Liver (tissue), 9 donors: Measurements from ENCODE around the gene ACYP2. TPM values are rescaled to one million over a fixed set of nuclear protein-coding genes. Genes with fewer than 3 reads are reported as not detected.

ENCODE experiments used
- DNase-seq: peaks from one replicate; pipeline ENCODE4 v3.0.0-alpha.2; 2017; ENCODE audit warnings: low spot score
- H3K27ac ChIP-seq, 2 donors: one replicate each; pipeline ENCODE4 v1.7.0; 2013; ENCODE audit warnings: inconsistent platforms in 2 of 2, low read length in 2 of 2, control low read depth in 1 of 2, low read depth in 1 of 2, mild to moderate bottlenecking in 1 of 2
- H3K27me3 ChIP-seq, 4 donors: one replicate each; pipeline versions ENCODE4 v1.6.1 to v1.7.0; 2013; ENCODE audit warnings: low read length in 3 of 4, inconsistent platforms in 1 of 4, mild to moderate bottlenecking in 1 of 4, moderate library complexity in 1 of 4; ENCODE audit not compliant: control insufficient read depth in 4 of 4, insufficient read depth in 4 of 4
- H3K36me3 ChIP-seq, 4 donors: one replicate each; pipeline versions ENCODE4 v1.6.1 to v1.7.0; 2013; ENCODE audit warnings: low read length in 3 of 4, mild to moderate bottlenecking in 3 of 4, low read depth in 1 of 4, moderate library complexity in 1 of 4; ENCODE audit not compliant: control insufficient read depth in 4 of 4, insufficient read depth in 3 of 4
- H3K4me1 ChIP-seq, 4 donors: one replicate each; pipeline versions ENCODE4 v1.6.1 to v1.7.0; 2013; ENCODE audit warnings: low read length in 3 of 4, mild to moderate bottlenecking in 3 of 4, moderate library complexity in 1 of 4; ENCODE audit not compliant: control insufficient read depth in 4 of 4, insufficient read depth in 4 of 4
- H3K4me3 ChIP-seq, 3 donors: one replicate each; pipeline versions ENCODE4 v1.6.1 to v1.7.0; 2013; ENCODE audit warnings: low read length in 3 of 3, control low read depth in 1 of 3, low read depth in 1 of 3, mild to moderate bottlenecking in 1 of 3
- H3K9ac ChIP-seq, 2 donors: one replicate each; pipeline ENCODE4 v1.7.0; 2013; ENCODE audit warnings: low read length in 2 of 2, mild to moderate bottlenecking in 2 of 2, moderate library complexity in 2 of 2, control low read depth in 1 of 2, low read depth in 1 of 2
- H3K9me3 ChIP-seq, 4 donors: one replicate each; pipeline versions ENCODE4 v1.6.1 to v1.7.0; 2013; ENCODE audit warnings: low read length in 3 of 4; ENCODE audit not compliant: control insufficient read depth in 4 of 4
- ATF3 ChIP-seq: IDR thresholded peaks from 2 replicates; pipeline ENCODE4 v1.6.1; 2016; ENCODE audit warnings: antibody characterized with exemption
- EGR1 ChIP-seq, 2 donors: IDR thresholded peaks; 2 replicates each; pipeline ENCODE4 v1.6.1; 2016 to 2018; ENCODE audit warnings: antibody characterized with exemption in 2 of 2, low read depth in 2 of 2
- FOXA1 ChIP-seq: IDR thresholded peaks from 2 replicates; pipeline ENCODE4 v1.6.1; 2016; ENCODE audit warnings: antibody characterized with exemption
- FOXA2 ChIP-seq: IDR thresholded peaks from 2 replicates; pipeline ENCODE4 v1.6.1; 2016; ENCODE audit warnings: antibody characterized with exemption
- GABPA ChIP-seq, 2 donors: IDR thresholded peaks in 1 of 2; conservative IDR thresholded peaks in 1 of 2; 2 replicates each; pipeline ENCODE4 v1.6.1; 2016; ENCODE audit warnings: antibody characterized with exemption in 2 of 2, mild to moderate bottlenecking in 1 of 2, moderate library complexity in 1 of 2
- HNF4A ChIP-seq, 2 donors: conservative IDR thresholded peaks; 2 replicates each; pipeline ENCODE4 v1.6.1; 2016; ENCODE audit warnings: antibody characterized with exemption in 2 of 2, mild to moderate bottlenecking in 2 of 2
- HNF4G ChIP-seq: IDR thresholded peaks from 2 replicates; pipeline ENCODE4 v1.6.1; 2016; ENCODE audit warnings: antibody characterized with exemption
- JUND ChIP-seq, 2 donors: IDR thresholded peaks; 2 replicates each; pipeline ENCODE4 v1.6.1; 2016; ENCODE audit warnings: antibody characterized with exemption in 2 of 2
- MAX ChIP-seq: IDR thresholded peaks from 2 replicates; pipeline ENCODE4 v1.6.1; 2016; ENCODE audit warnings: antibody characterized with exemption
- NR2F2 ChIP-seq: IDR thresholded peaks from 2 replicates; pipeline ENCODE4 v1.6.1; 2016; ENCODE audit warnings: antibody characterized with exemption
- RAD21 ChIP-seq, 2 donors: IDR thresholded peaks; 2 replicates each; pipeline ENCODE4 v1.6.1; 2016; ENCODE audit warnings: antibody characterized with exemption in 2 of 2, mild to moderate bottlenecking in 2 of 2
- REST ChIP-seq: IDR thresholded peaks from 2 replicates; pipeline ENCODE4 v1.6.1; 2016; ENCODE audit warnings: antibody characterized with exemption, mild to moderate bottlenecking
- RXRA ChIP-seq, 2 donors: IDR thresholded peaks; 2 replicates each; pipeline ENCODE4 v1.6.1; 2017 to 2018; ENCODE audit warnings: antibody characterized with exemption in 2 of 2, mild to moderate bottlenecking in 1 of 2
- SP1 ChIP-seq: IDR thresholded peaks from 2 replicates; pipeline ENCODE4 v1.6.1; 2018; ENCODE audit warnings: antibody characterized with exemption, mild to moderate bottlenecking
- TAF1 ChIP-seq: conservative IDR thresholded peaks from 2 replicates; pipeline ENCODE4 v1.6.1; 2016; ENCODE audit warnings: antibody characterized with exemption, mild to moderate bottlenecking
- YY1 ChIP-seq: IDR thresholded peaks from 2 replicates; pipeline ENCODE4 v1.6.1; 2016; ENCODE audit warnings: antibody characterized with exemption, mild to moderate bottlenecking
- WGBS: extraction: QIAGEN DNeasy Blood & Tissue Kit; methylation state at CpG from one replicate; pipeline ENCODE4 v1.1.7; 2013; 5-methylcytosine and 5-hydroxymethylcytosine counted together
- polyA plus RNA-seq, 2 donors: library from polyadenylated mRNA; stranded (reverse) in 1 of 2; unstranded in 1 of 2; fragments of 200-250 nt in 1 of 2; fragments of >200 nt in 1 of 2; fragmentation: Nextera tagmentation in 1 of 2; extraction: Ambion mirVana in 1 of 2; gene quantifications; one replicate each; pipeline versions ENCODE4 v1.2.1 to v1.2.3, GENCODE V29; 2013 to 2015
- total RNA-seq, 2 donors: library from RNA; depleted of rRNA; stranded (reverse); fragments of >200 nt; gene quantifications; one replicate each; pipeline ENCODE4 v1.2.3, GENCODE V29; 2014
- TF ChIP-seq, protein P1 (sequence below): IDR thresholded peaks from 2 replicates; pipeline ENCODE4 v1.6.1; 2016; ENCODE audit warnings: antibody characterized with exemption
- TF ChIP-seq, protein P2 (sequence below): fragments of 150-350 bp; IDR thresholded peaks from 2 replicates; pipeline ENCODE4 v1.5.1; 2017; ENCODE audit warnings: improper control_type of control experiment, low read depth, low read length; ENCODE audit not compliant: missing input control
- donor health status: healthy.
- donor health status: healthy.
- donor health status: healthy.
- donor health status: healthy.
- donor health status: healthy.

The ACYP2 gene
- total and polyA plus RNA-seq, 4 donors: 13.1 to 44.3 (median 15.4) TPM

DNA sequence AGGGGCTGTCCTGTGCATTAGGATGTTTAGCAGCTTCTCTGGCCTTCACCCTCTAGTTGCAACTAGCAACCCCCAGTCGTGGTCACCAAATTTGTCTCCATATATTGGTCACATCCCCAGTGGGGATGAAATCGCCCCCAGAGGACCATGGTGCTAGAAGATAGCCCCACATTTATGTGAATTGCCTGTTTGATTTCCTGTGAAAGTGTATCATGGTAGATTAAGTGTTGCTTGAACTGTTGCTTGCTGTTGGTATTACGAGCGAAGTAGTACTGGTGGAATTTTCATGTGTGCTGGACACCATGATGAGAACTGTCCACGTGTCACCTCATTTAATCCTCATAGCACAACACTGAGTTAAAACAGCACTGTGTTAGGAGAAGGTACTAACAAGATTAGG lies 81.2 kb downstream of the ACYP2 start:
- Histone ChIP-seq H3K4me1 (no peaks in the 10 kb centered on the region), H3K9me3 (no peaks in the 10 kb centered on the region), H3K27me3 (no peaks in the 10 kb centered on the region), H3K27ac (no peak overlapping the region), H3K36me3 (no peaks in the 10 kb centered on the region), H3K9ac (no peak overlapping the region), H3K4me3 (no peak overlapping the region)
- DNase-seq: no peak
- TF ChIP-seq HNF4G (no peak), RXRA (IDR thresholded peaks at IDR 0.05) (no peak), HNF4A (conservative IDR thresholded peaks at IDR 0.05) (no peak), JUND (IDR thresholded peaks at IDR 0.05) (no peak), NR2F2 (no peak), ATF3 (no peak), FOXA2 (no peak), MAX (no peak), FOXA1 (no peak), YY1 (no peak), SP1 (no peak), RAD21 (IDR thresholded peaks at IDR 0.05) (no peak), REST (no peak), EGR1 (IDR thresholded peaks at IDR 0.05; ENCODE audit: low read depth in 2 of 2) (no peak), GABPA (IDR thresholded peaks at IDR 0.05 in 1 of 2, conservative IDR thresholded peaks at IDR 0.05 in 1 of 2) (no peak)
- TF ChIP-seq, protein P1, sequence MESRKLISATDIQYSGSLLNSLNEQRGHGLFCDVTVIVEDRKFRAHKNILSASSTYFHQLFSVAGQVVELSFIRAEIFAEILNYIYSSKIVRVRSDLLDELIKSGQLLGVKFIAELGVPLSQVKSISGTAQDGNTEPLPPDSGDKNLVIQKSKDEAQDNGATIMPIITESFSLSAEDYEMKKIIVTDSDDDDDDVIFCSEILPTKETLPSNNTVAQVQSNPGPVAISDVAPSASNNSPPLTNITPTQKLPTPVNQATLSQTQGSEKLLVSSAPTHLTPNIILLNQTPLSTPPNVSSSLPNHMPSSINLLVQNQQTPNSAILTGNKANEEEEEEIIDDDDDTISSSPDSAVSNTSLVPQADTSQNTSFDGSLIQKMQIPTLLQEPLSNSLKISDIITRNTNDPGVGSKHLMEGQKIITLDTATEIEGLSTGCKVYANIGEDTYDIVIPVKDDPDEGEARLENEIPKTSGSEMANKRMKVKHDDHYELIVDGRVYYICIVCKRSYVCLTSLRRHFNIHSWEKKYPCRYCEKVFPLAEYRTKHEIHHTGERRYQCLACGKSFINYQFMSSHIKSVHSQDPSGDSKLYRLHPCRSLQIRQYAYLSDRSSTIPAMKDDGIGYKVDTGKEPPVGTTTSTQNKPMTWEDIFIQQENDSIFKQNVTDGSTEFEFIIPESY: no peak
- TF ChIP-seq, protein P2, sequence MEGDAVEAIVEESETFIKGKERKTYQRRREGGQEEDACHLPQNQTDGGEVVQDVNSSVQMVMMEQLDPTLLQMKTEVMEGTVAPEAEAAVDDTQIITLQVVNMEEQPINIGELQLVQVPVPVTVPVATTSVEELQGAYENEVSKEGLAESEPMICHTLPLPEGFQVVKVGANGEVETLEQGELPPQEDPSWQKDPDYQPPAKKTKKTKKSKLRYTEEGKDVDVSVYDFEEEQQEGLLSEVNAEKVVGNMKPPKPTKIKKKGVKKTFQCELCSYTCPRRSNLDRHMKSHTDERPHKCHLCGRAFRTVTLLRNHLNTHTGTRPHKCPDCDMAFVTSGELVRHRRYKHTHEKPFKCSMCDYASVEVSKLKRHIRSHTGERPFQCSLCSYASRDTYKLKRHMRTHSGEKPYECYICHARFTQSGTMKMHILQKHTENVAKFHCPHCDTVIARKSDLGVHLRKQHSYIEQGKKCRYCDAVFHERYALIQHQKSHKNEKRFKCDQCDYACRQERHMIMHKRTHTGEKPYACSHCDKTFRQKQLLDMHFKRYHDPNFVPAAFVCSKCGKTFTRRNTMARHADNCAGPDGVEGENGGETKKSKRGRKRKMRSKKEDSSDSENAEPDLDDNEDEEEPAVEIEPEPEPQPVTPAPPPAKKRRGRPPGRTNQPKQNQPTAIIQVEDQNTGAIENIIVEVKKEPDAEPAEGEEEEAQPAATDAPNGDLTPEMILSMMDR: no peak
- 94% methylated on average over 5 of the region's 5 CpGs for WGBS

- Histone ChIP-seq H3K27ac (no peak overlapping the region), H3K4me1 (peaks cover 0 to 11% (median 4%) of the 10 kb centered on the region in 4 donors), H3K36me3 (no peaks in the 10 kb centered on the region), H3K27me3 (no peaks in the 10 kb centered on the region), H3K4me3 (no peak overlapping the region), H3K9me3 (no peaks in the 10 kb centered on the region), H3K9ac (no peak overlapping the region)
- WGBS: 93% methylated on average over 2 of the region's 2 CpGs
- DNase-seq: no peak
- TF ChIP-seq ATF3 (no peak), EGR1 (IDR thresholded peaks at IDR 0.05; ENCODE audit: low read depth in 2 of 2) (no peak), HNF4G (no peak), TAF1 (no peak), REST (no peak), FOXA2 (no peak)
- TF ChIP-seq, protein P1: no peak
Measured at GRCh38 chr2:54204476-54204875, 89.1 kb downstream of the ACYP2 start.
